ENCODE results near the gene PITPNM1.

PITPNM1 gene

GRCh38 chr11:67501854-67502253 lies 3.3 kb downstream of the PITPNM1 start:
- DNase-seq = no peak

GRCh38 chr11:67500831-67501715 lies 4.1 kb downstream of the PITPNM1 start:
- no peak for DNase-seq

GRCh38 chr11:67500484-67500821 lies 4.7 kb downstream of the PITPNM1 start:
- DNase-seq = no peak

GRCh38 chr11:67499808-67500483 lies 5.2 kb downstream of the PITPNM1 start:
- DNase-seq = no peak

- no peak for DNase-seq
Measured at GRCh38 chr11:67498544-67498972, 6.6 kb downstream of the PITPNM1 start.

- DNase-seq = no peak
Measured at GRCh38 chr11:67497656-67498291, 7.4 kb downstream of the PITPNM1 start.

- no peak for DNase-seq
Measured at GRCh38 chr11:67496113-67496512, 9.1 kb downstream of the PITPNM1 start.

GRCh38 chr11:67495234-67496005 lies 9.7 kb downstream of the PITPNM1 start:
- no peak for DNase-seq

GRCh38 chr11:67494371-67495233 lies 10.6 kb downstream of the PITPNM1 start:
- no peak for DNase-seq

GRCh38 chr11:67493548-67494370 lies 11.4 kb downstream of the PITPNM1 start:
- DNase-seq = no peak

GRCh38 chr11:67492801-67493547 lies 12.2 kb downstream of the PITPNM1 start:
- DNase-seq = no peak

- no peak for DNase-seq
Measured at GRCh38 chr11:67492069-67492727, 13.0 kb downstream of the PITPNM1 start.

- no peak for DNase-seq
Measured at GRCh38 chr11:67491276-67492068, 13.7 kb downstream of the PITPNM1 start.

GRCh38 chr11:67490727-67491065 lies 14.5 kb downstream of the PITPNM1 start:
- no peak for DNase-seq

GRCh38 chr11:67489885-67490726 lies 15.1 kb downstream of the PITPNM1 start:
- DNase-seq = no peak

- no peak for DNase-seq
Measured at GRCh38 chr11:67489203-67489884, 15.8 kb downstream of the PITPNM1 start.

GRCh38 chr11:67486481-67487195 lies 18.5 kb downstream of the PITPNM1 start:
- DNase-seq = peak; percentile 63
